Type B pancreatic cell (in vitro differentiated cells): Measurements from ENCODE around the gene DSG2. TPM values are rescaled to one million over a fixed set of nuclear protein-coding genes. Genes with fewer than 3 reads are reported as not detected.

Source experiments
- DNase-seq: peaks from one replicate; pipeline ENCODE4 v3.0.0; 2021; ENCODE audit warnings: mixed read lengths; ENCODE audit not compliant: unreplicated experiment; ENCODE audit errors: extremely low spot score
- H3K27ac Mint-ChIP-seq: 2 replicates; pipeline ENCODE4 v1.8.0; 2021; ENCODE audit warnings: mild to moderate bottlenecking, mixed read lengths
- H3K27me3 Mint-ChIP-seq: 2 replicates; pipeline ENCODE4 v1.8.0; 2021; ENCODE audit warnings: mixed read lengths
- H3K36me3 Mint-ChIP-seq: 2 replicates; pipeline ENCODE4 v1.8.0; 2021; ENCODE audit warnings: mixed read lengths
- H3K4me1 Mint-ChIP-seq: one replicate; pipeline ENCODE4 v1.8.0; 2021; ENCODE audit warnings: mixed read lengths; ENCODE audit not compliant: unreplicated experiment
- H3K4me3 Mint-ChIP-seq: 2 replicates; pipeline ENCODE4 v1.8.0; 2021; ENCODE audit warnings: mild to moderate bottlenecking, mixed read lengths
- H3K9me3 Mint-ChIP-seq: 2 replicates; pipeline ENCODE4 v1.8.0; 2021; ENCODE audit warnings: mixed read lengths
- CTCF ChIP-seq: fragments of 200-600 bp; sonication (generic); conservative IDR thresholded peaks from 2 replicates; pipeline ENCODE4 v1.5.0; 2021; ENCODE audit warnings: antibody characterized with exemption, mild to moderate bottlenecking
- total RNA-seq: library from RNA; stranded (reverse); gene quantifications from 2 replicates; pipeline ENCODE4 v1.2.1, GENCODE V29; 2021; ENCODE audit warnings: low replicate concordance

DSG2 gene
- total RNA-seq, 1 donor from 2014 or later, result 117 TPM

GRCh38 chr18:31579375-31579774 is 81.4 kb downstream of the DSG2 start:
- Mint-ChIP-seq H3K36me3 (no peaks in the 10 kb centered on the region), H3K4me1 (peaks cover 3% of the 10 kb centered on the region), H3K9me3 (no peaks in the 10 kb centered on the region), H3K4me3 (no peak overlapping the region), H3K27ac (no peak overlapping the region), H3K27me3 (peaks cover 4% of the 10 kb centered on the region)
- no peak for TF ChIP-seq CTCF
- no peak for DNase-seq

GRCh38 chr18:31581498-31582197 is 83.7 kb downstream of the DSG2 start:
- TF ChIP-seq CTCF, result no peak
- no peak overlapping the region for H3K4me3 Mint-ChIP-seq
- no peaks in the 10 kb centered on the region for H3K36me3 Mint-ChIP-seq

GRCh38 chr18:31583185-31583854 is 85.3 kb downstream of the DSG2 start:
- peaks cover 3% of the 10 kb centered on the region for H3K4me1 Mint-ChIP-seq
- no peak for DNase-seq
- H3K36me3 Mint-ChIP-seq, result no peaks in the 10 kb centered on the region
- no peak overlapping the region for H3K27ac Mint-ChIP-seq
- no peak overlapping the region for H3K4me3 Mint-ChIP-seq
- H3K9me3 Mint-ChIP-seq, result peaks cover 2% of the 10 kb centered on the region
- H3K27me3 Mint-ChIP-seq, result no peaks in the 10 kb centered on the region
- no peak for TF ChIP-seq CTCF

More at GRCh38 chr18:31581498-31582197, 83.7 kb downstream of the DSG2 start:
- no peaks in the 10 kb centered on the region for H3K4me1 Mint-ChIP-seq
- DNase-seq, result no peak
- peaks cover 4% of the 10 kb centered on the region for H3K27me3 Mint-ChIP-seq
- no peak overlapping the region for H3K27ac Mint-ChIP-seq
- no peaks in the 10 kb centered on the region for H3K9me3 Mint-ChIP-seq

- H3K4me3 Mint-ChIP-seq, result no peak overlapping the region
- H3K36me3 Mint-ChIP-seq, result no peaks in the 10 kb centered on the region
- H3K27me3 Mint-ChIP-seq, result no peaks in the 10 kb centered on the region
- TF ChIP-seq CTCF, result no peak
- peaks cover 7% of the 10 kb centered on the region for H3K9me3 Mint-ChIP-seq
- peaks cover 8% of the 10 kb centered on the region for H3K4me1 Mint-ChIP-seq
- H3K27ac Mint-ChIP-seq, result no peak overlapping the region
- no peak for DNase-seq
These were observed 88.0 kb downstream of the DSG2 start for GRCh38 chr18:31585991-31586390.

GRCh38 chr18:31586616-31587015 is 88.6 kb downstream of the DSG2 start:
- no peak for DNase-seq
- Mint-ChIP-seq H3K4me1 (peaks cover 11% of the 10 kb centered on the region), H3K9me3 (peaks cover 7% of the 10 kb centered on the region), H3K27me3 (no peaks in the 10 kb centered on the region), H3K36me3 (no peaks in the 10 kb centered on the region), H3K4me3 (no peak overlapping the region), H3K27ac (no peak overlapping the region)
- no peak for TF ChIP-seq CTCF
